Mesenteric fat pad (tissue), 1 donor: ENCODE results near the gene GSE1. TPM values are rescaled to one million over a fixed set of nuclear protein-coding genes. Genes with fewer than 3 reads are reported as not detected.

ENCODE experiments used
- DNase-seq: peaks from one replicate; pipeline ENCODE4 v3.0.0-alpha.2; 2020; ENCODE audit warnings: low spot score
- total RNA-seq: library from RNA; stranded (reverse); fragmentation: NEBNext Ultra II Directional; extraction: Animal tissue kit (Norgen Biotek cat#: 25700); gene quantifications from one replicate; pipeline ENCODE4 v1.2.1, GENCODE V29; 2021
- donor health status: DM: yes; HTN: yes; CAD: no.

GSE1 gene
- total RNA-seq, 1 donor from 2014 or later, result 129 TPM

DNA sequence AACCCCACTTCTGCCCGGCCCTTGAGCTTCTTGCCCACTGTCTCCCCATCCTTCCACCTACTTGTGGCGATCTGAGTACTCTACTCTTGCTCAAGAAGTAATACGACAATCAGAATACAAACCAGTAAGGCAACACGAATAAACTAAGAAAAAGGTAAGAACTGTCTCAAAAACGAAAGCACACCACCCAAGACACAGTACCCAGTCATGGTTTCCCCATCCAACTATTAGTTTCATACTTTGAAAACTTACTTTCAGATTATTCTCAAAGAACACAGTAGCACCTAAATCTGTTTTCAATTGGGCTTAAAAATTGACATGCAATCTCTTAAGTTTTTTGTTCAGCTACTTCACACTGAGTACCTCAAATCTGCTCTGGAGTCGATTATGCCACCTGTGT, 61.7 kb downstream of the GSE1 start:
- no peak for DNase-seq

DNA sequence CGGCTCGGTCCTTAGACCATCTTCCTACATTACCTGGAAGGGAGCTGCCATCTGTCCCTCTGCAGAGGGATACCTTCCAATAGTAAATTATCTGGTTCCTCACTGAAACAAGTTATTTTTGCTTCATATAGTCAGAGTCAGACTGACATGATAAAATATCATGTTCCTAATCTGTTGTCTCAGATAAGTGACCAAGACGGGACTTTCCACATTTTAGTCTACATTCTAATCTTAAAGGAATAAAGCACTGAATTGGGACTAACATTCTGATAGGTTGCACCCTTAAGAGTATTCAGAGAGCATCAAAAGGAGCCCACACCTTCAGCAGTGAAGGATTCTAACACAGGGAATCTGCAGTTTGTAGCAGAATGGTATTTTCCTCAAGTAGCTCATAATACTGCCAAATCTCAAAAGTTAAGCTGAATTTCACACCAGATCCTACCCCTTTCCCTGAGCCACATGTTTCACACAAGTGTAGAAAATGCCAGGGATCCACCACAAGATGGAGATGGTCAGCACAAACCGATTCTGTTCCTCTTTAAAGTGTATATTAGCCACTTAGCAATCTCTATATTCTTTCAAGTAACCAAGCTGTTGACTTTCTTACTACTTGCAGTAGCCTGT, 62.2 kb downstream of the GSE1 start:
- no peak for DNase-seq

DNA sequence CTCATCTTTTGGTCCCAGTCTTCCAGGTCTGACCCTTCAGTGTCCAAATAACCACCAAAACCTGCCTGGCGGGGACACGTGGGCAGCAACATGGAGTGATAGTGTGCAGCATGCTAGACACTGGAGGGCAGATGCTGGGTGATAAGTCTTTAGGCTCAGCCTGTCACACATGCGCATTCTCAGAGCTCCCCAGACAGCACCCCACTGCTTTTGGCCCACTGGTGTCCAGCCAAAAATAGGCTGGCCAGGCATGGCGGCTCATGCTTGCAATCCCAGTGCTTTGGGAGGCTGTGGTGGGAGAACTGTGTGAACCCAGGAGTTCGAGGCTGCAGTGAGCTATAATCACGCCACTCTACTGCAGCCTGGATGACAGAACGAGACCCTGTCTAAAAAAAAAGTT, 63.3 kb downstream of the GSE1 start:
- no peak for DNase-seq

DNA sequence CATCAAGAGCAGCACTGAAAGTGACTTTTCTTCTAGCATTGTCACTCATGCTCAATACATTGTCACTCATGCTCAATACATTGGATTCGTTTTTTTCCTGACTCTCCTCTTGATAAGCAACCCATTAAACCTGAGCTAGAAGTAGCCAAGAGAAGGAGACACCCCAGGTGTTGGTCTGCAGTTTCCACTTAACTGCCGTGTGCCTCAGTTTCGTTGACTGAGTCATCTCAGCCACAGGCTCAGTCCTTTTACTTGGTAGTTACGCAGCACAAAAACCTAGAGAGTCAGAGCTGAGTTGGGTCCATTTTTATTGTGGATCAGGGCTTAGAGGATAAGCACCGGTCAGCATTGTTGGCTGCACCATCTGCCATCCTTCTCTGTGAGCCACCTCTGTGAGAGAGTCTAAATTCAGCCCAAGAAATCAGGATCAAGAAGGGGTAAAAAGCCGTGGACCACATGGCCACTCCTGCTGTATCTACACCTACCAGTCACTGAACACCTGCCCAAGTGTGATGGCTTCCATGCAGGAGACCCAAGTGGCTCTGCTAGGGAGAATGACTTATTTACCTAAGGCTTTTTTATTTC, 64.4 kb downstream of the GSE1 start:
- DNase-seq, result no peak

DNA sequence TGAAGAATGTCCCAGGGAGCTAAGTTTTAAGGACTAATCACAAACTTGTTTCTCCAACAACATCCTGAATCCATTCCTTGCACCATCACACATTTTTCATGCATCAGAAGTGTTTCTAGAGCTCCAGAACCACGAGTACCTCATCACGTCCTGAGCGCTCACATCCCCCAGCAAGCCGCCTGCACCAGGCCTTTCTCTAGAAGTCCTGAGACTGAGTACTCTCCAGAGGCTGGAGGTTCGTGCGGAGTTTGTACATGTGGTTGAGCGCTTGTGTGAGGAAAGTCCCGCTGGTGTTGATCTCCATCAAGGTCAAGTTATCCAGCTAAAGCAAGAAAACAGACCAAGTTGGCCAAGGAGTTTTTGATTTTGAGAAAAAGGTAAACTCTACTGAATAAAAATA, 64.9 kb downstream of the GSE1 start:
- no peak for DNase-seq

DNA sequence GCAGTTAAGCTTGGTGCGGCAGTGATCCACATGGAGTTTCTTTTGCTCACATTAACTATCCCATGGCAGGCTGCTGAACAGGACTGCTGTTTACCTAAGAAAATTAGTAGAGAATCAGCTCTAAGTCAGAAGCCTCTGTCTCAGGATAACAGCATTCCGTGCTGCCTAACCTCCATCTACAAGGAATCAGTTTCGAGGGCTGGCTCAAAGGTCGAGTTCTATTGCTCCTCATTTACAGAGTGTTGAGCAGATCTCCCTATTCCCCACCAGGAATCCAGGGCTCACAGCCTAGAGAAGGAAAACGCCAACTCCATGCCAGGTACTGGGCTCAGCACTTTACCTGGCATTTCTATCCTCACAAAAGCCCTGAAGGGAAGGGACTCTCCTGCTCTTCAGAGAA, 65.7 kb downstream of the GSE1 start:
- no peak for DNase-seq

DNA sequence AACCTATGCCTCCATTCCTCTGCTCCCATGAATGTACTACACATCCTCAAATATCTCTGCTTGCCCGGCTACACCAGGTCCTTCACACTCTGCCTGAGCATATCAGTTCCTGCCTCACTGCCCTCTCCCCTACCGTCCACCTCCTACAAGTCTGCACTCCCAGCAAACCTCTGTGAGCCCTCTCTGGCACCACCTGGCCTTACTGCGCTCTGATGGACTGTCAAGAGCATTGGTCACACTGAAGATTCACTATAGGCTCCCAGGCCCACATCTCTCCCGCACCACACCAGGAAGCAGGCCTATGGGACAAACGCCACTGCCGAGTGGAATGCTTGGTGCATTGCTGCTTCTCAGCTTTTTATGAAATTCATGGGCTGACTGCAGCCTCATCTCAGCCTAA, 66.7 kb downstream of the GSE1 start:
- no peak for DNase-seq

DNA sequence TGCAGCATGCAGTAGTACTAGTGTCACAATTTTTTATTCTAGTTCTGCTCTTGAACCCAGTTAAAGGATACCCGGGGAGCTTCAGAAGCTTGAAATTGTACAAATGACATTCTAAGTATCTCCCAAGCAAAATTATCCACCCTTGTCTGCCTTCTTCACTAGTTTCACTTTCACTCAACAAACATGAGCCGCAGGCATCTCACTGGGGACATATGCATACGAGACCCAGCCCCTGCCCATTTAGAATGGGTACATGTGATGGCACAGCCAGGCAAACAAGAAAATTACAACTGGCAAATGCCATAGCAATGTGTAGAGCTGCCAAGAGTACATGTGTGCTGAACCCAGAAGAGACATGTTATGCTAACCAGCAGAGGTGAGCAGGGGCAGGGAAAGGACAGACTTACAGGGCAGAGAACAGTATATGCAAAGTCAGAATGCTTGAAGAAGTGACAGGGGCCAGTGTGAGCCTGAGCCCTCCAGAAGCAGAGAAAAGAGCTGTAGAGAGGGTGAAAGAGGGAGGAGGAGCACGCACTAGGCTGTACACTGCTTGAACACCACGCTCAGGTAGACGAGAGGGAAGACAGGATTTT, 67.3 kb downstream of the GSE1 start:
- no peak for DNase-seq

DNA sequence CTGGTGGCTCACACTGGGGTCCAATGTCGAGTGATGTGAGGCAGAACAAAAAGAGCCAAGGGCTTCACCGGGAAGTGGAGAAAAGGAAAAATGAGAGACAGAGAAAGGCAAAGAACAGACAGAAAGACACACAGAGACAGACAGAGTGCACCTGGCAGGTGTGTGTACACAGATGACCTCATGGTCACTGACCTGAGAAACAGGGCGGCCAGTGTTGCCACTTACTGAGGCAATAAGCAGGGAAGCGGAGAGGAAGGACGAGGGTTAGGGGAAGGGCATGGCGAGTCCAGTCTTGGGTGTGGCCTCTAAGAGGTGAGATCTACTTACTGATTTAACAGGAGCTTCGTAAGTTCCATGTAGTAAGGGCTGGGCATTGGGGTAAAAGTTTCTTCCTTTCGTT, 68.1 kb downstream of the GSE1 start:
- no peak for DNase-seq

DNA sequence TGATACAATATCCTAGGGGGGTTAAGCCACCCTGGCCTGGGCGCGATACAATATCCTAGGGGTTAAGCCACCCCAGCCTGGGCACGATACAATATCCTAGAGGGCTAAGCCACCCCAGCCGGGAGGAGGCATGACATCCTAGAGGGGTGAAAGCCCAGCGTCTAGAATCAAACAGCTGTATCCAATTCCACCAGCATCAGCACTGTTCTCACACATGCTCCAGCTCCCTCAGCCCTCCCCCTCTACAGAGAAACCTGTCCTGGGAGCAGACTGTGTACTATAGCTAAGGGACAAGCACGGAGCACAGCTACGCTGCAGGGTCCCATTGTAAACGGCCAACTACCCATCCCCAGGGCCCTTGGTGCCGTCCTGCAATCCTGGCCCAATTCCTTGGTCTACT, 69.4 kb downstream of the GSE1 start:
- DNase-seq, result no peak

DNA sequence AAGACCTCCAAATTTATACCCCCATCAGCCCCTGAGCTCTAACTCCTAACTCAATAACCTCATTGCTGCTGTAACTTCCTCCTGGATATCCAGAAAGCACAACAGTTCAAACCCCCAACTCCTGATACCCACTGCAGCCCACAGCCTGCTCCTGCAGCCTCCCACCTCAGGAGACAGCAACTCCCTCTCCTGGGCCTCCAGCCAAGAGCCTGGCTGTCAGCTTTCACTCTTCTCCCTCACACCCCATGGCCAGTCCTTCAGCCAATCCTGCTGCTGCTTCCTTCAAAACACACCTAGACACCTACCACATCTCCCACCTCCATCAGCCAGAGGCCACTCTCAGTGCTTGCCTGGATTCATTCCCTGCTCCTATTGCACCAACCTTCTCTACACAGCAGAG, 70.2 kb downstream of the GSE1 start:
- no peak for DNase-seq

DNA sequence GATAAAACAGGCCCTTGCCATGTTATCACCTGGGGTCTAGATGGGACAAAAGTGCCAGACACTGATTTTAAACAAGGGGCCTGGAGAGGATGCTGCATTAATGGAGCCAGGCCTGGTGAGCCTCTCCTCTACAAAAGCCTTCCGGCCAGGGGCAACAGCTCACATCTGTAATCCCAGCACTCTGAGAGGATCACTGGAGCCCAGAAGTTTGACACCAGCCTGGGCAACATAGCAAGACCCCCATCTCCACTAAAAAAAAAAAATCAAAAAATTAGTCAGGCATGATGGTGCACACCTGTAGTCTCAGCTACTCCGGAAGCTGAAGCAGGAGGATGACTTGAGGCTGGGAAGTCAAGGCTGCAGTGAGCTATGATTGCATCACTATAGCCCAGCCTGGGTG, 72.1 kb downstream of the GSE1 start:
- DNase-seq, result no peak

DNA sequence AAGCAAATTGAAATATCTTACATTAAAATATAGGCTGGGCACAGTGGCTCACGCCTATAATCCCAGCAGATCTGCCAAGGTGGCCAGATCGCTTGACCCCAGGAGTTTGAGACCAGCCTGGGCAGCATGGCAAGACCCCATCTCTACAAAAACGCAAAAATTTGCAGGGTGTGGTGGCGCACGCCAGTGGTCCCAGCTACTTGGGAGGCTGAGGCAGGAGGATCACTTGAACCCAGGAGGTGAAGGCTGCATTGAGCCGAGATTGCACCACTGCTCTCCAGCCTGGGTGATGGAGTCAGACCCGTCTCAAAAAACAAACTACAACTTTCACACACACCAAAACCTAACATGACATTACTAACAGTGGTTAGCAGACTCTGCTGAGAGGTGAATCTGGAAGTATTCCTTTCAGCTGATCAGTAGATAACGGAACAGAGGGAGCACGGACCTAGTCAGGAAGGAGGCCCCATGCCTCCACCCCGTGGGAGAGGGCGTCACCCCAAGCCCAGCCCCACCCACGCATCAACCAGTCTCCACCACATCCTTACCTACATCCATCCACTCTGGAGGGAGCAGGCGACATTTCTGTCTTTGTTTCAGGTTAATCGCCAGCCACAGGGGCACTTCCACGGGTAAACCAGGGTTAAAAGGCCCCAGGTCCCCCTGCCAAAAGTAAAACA, 73.9 kb downstream of the GSE1 start:
- no peak for DNase-seq

DNA sequence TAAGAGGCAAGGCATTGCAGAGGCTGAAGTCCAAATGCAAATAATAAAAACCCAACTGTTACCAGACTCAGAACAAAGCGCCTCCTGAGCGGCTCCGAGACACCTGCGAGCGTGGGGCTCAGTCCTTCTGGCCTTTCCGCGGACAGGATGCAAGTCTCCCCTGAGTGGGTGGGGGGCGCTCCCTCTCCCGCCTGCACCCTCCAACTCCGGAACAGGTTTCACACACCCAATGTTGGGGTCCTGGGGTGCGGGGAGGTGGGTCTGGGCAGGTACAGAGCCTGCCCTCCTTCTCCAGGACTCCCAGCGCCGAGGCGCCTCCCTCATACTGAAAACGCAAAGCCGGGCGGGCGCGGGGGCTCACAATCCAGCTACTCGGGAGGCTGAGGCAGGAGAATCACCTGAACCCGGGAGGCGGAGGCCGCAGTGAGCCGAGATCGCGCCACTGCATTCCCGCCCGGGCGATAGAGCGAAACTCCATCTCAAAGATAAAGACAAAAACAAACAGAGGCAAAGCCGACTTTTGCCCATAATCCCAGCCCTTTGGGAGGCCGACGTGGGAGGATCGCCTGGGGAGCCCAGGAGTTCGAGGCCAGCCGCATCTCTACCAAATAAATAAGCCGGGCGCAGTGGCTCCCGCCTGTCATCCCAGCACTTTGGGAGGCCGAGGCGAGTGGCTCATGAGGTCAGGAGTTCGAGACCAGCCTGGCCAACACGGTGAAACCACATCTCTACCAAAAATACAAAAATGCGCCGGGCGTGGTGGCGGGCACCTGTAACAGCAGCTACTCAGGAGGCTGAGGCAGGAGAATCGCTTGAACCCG, 74.7 kb downstream of the GSE1 start:
- DNase-seq, result no peak

DNA sequence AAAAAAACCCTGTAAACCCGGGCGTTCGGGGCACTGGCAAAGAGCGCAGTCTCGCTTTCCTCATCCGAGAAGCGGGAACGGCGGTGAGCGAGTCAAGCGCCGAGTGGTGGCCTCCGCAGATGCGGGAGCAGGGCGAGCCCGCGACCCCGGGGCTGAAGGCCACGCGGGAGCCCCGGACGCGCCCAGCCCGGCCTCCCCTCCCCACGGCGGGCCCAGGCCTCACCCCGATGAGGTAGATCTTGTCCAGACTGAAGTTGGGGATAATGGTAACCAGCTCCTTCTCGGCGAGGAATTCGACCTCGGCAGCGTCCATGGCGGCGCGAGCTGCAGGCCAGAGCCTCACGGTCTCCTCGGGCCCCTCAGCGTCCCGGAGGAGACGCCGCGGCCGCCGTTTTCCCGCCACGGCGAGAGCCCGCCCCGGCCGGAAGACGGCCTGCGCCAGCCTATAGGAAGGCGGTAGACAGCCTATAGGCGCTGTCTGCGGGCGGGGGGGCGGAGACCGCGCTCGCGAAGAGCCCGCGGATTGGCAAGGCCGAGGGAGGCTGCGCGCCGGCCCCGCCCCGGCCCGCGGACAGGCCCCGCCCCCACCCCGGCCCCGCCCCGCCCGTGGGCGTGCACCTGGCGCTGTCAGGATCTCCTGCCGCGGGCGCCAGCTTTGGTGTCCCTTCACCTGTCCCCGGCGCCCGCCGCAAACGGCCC, 75.6 kb downstream of the GSE1 start, which contains the start of gene GINS2:
GINS2 (minus strand) TSS at position 369 of the 699 bp plus-strand sequence; CDS start at position 313, 56 bp downstream.
- DNase-seq, result peak; percentile 95

DNA sequence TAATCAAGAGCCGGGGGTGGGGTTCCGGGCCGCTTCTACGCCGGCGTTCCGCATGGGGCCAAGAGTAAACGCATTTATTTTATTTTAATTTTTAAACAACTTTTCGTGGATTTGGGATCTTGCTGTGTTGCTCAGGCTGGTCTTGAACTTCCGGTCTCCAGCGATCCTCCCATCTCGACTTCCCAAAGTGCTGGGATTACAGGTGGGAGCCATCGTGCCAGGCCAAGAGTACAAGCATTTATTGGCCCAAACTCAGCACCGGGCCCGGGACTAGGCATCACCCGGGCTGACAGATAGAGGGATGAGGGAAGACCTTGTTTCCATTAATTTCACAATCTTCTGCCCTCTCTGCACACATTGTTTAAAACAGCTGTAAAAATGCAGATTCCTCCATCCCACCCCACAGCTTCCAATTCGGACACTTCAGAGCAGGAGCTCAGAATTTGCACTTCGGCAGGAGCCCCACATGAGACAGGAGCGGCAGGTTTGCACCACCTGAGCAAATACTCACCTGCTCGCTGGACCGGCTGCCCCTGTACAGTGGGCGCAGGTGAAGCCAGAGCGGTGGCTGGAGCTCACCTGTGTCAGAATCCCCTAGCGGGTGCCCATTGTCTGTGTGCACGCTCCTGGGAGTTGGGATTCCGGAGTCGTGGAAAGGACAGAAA, 76.3 kb downstream of the GSE1 start:
- no peak for DNase-seq

DNA sequence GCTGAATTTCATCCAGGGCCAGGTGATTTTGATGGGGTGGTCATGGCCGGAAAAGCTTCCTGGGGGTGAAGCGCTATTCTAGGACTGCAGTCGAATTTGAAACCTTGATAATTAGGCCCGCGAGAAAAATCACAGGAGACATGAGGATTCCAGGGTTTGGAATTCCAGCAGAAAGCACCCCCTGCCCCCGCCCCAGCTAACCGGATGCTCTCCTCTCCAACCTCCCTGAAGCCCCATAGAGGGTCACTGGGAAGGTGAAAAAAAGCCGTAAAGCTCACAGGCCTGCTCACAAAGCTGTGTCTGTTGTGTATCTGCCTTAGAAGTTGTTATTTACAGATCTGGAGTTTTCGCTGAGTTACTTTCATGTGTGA, 76.8 kb downstream of the GSE1 start:
- DNase-seq, result no peak

DNA sequence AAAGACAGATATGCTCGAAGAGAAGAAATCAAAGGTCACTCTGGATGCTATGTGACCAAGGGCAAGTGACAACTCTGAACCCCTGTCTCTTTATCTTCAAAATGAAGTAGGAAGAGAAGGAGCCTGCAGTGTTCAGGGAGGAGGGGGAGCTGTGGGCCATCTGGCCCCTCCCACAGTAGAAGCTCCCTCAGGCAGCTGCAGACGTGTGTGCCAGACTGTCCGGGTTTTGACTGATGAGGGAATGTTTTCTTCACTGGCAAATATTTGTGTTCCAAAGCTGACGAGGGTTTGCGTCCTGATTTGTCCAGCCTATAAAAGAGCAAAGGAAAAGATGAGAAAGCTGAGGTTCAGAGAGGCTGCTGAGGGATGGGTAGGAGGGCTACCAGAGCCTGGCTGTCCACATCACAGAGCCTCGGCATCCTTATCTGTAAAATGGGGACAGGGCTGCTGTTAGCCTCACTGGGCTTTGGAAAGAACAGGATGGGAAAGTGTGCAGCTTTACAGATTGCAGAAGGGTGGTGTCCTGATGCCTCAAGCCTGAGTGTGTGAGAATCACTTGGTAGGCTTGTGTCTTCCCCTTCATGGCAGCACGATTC, 77.4 kb downstream of the GSE1 start:
- DNase-seq, result no peak

DNA sequence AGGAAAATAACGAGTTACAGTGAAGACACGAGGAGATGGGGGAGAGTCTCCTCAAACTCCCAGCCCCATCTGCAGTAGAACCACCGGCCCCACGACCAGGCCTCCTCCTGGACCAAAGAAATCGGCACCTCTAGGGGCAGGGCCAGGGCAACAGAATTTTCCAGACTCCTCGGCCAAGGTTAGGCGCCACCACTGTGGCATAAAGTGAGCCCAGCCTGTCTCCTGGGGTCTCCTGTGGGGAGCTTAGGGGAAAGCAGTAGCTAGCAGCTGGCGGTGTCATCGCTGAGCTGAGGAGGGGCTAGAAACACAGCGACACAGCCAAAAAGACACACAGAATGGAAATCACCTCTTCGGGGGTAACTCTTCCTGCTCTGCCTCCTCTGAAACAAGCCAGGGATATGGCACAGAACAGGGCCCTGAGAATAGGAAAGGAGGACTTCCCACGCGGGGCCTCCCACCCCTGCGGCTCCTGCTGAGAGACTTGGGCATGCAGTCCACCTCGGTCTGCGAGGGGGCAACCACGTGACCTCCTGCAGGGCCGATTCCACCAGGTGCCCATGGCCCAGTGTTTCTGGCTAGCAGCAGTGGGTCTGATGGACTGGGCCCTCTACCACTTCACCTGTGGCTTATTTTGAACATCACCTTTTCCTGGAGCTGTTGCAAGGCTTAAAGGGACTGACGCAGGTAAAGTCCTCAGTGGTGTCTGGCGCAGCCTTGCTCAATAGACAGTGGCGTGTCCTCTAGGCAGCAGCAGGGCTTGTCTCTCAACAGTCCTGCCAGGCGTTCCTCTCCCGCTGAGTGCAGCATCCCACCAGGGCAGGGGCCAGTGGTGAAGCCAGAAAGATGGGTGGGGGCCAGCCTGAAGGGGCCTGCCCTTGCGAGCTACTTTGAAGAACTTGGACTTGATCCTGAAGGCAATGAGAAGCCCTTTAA, 82.3 kb downstream of the GSE1 start:
- DNase-seq, result no peak
